K562 (cell line): ENCODE data around the gene RAI1.

Source experiments
- ATF1 ChIP-seq, 2 experiments: fragments of 450-650 bp in 1 of 2; IDR thresholded peaks; 2 replicates each; pipeline ENCODE4 v1.6.1; 2016; ENCODE audit warnings: missing compliant biosample characterization in 1 of 2, missing genetic modification characterization in 1 of 2
- BRCA1 ChIP-seq, 2 experiments: fragments of 450-650 bp in 1 of 2; sonication (generic) in 1 of 2; formaldehyde crosslinking in 1 of 2; IDR thresholded peaks; 2 replicates each; pipeline versions ENCODE4 v1.5.0 to v1.6.1; 2017 to 2020; ENCODE audit warnings: mild to moderate bottlenecking in 1 of 2, missing genetic modification reagents in 1 of 2
- MTA1 ChIP-seq: fragments of 450-650 bp; IDR thresholded peaks from 2 replicates; pipeline ENCODE4 v1.6.1; 2017; ENCODE audit warnings: borderline replicate concordance
- NBN ChIP-seq: fragments of 450-650 bp; IDR thresholded peaks from 2 replicates; pipeline ENCODE4 v1.6.1; 2016; ENCODE audit warnings: low read depth, mild to moderate bottlenecking
- SP1 ChIP-seq: sonication (generic); formaldehyde crosslinking; IDR thresholded peaks from 2 replicates; pipeline ENCODE4 v1.8.1; 2022; ENCODE audit warnings: mild to moderate bottlenecking, missing genetic modification reagents
- SREBF2 ChIP-seq: sonication (generic); formaldehyde crosslinking; IDR thresholded peaks from 2 replicates; pipeline ENCODE4 v1.4.0; 2020; ENCODE audit warnings: mild to moderate bottlenecking, missing genetic modification reagents
- USF1 ChIP-seq: sonication (generic); formaldehyde crosslinking; IDR thresholded peaks from 2 replicates; pipeline ENCODE4 v1.9.0; 2022; ENCODE audit warnings: mild to moderate bottlenecking, missing genetic modification reagents

DNA sequence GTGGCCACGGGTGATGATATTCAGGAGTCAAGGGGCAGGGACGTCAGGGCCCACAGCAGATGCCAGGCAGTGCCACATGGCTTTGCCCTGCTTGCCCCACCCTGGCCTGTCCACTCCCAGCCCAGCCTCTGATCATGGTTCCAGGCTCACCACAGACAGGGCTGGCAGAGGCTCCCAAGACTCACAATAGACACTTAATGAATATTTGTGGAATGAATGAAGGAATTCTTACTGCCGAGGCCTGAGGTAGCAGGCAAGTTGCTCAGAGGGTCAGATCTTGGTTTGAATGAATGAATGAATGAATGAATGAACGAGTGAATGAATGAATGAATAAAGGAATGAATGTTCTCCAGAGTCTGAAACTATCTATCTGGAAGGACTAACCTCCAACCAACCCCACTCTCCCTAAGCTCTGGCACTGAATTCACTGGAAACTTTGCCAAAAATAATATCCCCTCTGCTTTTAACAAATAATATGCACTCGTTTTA is 60.9 kb downstream of the RAI1 start:
- TF ChIP-seq USF1 (CRISPR knock-in tag) (no peak), BRCA1 (IDR thresholded peaks at IDR 0.05) (no peak), BRCA1 (CRISPR knock-in tag; IDR thresholded peaks at IDR 0.05) (no peak), SREBF2 (no peak), NBN (no peak), ATF1 (CRISPR knock-in tag; IDR thresholded peaks at IDR 0.05) (no peak), ATF1 (tag; IDR thresholded peaks at IDR 0.05) (no peak), SP1 (no peak), MTA1 (no peak)
